ENCODE measurements around the gene ADD3.

The ADD3 gene

DNA sequence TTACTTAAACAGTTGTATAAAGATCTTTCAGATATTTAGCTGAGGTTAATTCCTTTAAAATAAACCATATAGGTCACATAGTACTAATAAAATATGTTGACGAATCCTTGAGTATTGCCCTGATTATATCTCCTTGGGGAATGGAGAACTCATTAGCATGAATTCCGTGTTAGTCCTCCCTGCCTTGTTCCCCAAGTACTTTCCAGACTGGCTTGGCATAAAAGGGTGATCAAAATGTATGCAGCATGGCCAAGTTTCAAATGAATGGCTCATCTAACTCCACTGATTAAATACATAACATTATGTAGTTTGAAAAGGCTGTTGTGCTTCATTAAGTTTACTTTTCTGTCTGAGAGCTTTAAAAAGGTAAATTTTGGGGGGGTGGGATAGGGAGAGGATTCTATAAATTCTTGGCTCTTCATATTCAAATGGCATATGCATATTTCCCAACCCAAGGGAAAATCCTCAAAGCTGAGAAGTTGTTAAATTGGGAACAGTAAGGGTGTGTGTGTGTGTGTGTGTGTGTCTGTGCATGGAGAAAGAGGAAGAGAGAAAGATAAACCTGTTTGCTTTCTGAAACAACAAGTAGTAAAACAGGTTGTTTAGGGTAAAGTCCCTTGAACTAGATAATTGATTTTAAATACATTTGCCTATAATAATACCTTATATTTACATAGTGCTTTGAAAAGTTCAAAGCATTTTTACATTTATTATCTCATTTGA lies 4.8 kb upstream of the ADD3 start:
- no peak for DNase-seq (ENCODE audit: low read depth in 2 of 2)

DNA sequence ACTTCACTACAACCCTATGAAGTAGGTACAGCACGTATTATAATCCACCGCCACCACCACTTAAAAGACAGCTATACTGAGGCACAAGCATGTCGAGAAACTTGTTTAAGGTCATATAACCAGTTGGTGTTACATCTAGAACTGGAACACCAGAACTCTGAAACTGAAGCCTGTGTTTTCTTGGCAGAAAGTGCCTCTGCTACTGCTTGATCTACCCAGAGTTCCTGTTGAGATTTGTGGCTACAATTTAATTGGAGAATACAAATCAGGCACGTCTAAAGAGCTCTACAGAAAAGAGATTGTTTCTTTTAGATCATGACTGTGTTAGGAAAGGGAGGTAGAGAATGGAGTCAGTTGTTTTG lies 4.3 kb upstream of the ADD3 start:
- no peak for DNase-seq (ENCODE audit: low read depth in 2 of 2)

DNA sequence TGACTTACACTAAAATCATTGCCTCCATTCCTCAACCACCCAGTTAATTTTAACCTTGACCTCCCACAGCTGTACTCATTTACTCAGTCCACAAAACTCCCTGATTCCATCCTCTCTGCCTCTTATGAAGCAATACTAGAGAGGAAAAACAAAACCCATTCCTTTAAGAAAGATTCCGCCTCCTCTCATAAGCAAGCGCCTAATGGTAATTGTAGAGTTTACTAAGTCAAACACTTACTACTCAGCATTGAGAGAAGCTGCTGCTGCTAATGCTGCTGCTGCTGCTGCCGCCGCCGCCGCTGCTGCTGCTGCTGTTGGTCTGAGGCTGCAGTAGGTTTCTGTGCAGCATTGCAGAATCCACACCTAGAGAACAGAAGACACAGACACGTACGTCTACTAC lies 2.1 kb upstream of the ADD3 start:
- DNase-seq (ENCODE audit: low read depth in 2 of 2): no peak

DNA sequence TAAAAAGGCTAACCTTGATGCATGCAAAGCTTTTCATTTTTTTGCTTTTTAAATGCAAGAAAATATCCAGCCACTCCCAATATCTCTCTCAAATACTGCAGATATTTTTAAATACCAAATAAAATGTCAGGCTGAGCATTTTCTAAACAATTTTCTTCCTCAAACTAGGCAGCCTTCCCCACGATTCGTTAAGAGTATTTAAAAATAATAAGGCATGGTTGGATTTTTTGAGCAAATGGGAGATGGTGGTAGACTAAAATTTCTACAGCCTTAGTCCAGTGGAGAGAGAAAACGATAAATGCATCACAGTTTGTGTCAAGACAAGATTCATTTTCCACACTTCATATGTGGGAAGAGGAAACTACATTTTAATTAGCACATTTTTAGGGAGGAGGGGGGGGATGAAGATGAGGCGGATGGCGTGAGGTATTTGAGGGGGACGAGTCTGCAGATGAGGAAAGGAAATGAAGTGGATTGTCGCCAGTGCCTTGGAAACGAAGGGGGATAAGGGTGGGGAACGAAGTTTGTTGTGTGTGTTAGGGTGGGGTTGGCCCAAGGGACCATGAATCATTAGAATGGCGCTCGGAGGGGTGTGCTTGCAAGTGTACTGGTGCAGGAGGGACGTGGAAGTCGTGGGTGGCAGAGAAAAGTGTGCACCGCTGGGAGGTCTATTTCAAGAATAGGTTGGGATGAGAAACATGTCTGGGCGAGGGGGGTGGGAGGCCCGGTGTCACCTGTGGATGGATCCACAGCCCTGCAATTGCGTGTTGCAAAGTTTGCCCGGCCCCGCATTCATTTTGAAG lies 1.2 kb upstream of the ADD3 start:
- peak in 1 of 2 donors; percentile 10 for DNase-seq (ENCODE audit: low read depth in 2 of 2)

DNA sequence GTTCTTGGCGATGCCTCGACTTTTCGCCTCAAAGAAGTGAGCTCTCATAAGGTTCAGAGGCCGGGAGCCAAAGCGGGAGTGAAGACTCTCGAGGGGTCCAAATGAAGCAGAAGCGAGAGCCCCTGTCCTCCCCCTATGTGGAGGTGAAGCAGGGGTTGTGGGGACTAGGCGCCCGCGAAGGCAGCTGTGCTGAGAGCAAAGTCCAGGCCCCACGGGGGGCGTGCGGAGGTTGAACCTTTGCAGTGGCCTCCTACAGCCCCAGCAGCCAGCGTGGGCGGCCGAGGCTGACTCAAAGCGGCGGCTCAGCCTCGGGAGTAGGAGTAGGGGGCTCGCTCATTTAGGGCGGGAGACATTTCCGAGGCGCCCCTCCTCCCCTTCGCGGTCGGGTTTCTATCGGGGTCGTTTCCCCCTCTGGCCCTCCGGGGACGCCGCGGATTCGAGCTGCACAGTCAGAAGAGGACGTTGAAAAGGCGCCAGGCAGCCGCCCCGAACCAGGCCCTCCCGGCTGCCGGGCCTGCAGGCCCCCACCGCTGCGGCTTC lies 553 bp upstream of the ADD3 start:
- DNase-seq (ENCODE audit: low read depth in 2 of 2): peak; percentile 33 to 36

DNA sequence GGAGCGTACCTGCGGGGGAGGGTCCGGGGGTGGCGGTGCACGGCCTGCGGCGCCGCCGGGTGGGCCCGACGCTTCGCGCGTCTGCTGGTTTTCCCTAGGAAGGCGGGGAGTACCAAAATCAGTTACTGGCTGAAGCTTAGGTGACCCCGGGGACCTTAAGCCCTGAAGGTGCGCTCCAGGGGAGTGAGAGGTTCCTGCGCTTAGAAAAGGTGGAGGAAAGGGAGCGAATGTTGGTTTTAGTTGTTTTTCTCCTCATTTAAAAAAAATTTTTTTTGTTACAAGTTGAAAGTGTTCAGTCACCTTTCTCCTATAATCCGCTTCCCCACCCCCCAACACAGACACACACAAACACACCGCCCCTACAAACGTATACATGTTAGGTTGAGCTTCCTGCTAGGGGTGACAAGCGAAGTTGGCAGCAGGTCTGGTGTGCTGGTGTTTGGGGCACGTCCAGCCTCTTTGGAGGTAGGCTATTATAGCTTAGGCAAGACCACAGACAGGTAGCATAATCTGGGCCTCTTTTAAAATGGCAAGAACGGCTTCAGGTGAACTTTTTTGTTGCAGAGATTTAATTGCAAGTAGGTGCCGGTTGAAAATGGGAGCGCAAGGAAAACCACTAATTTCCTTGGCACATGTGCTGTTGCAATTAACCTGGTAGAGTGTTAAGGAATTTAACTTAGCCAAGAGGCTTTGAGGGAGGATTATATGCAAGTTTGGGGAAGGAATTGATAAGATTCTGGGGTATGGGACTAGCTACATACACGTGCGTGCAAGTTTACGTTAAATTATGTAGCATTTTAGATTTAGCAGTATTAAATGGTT lies 945 bp downstream of the ADD3 start:
- DNase-seq (ENCODE audit: low read depth in 2 of 2): peak; percentile 13 to 23

DNA sequence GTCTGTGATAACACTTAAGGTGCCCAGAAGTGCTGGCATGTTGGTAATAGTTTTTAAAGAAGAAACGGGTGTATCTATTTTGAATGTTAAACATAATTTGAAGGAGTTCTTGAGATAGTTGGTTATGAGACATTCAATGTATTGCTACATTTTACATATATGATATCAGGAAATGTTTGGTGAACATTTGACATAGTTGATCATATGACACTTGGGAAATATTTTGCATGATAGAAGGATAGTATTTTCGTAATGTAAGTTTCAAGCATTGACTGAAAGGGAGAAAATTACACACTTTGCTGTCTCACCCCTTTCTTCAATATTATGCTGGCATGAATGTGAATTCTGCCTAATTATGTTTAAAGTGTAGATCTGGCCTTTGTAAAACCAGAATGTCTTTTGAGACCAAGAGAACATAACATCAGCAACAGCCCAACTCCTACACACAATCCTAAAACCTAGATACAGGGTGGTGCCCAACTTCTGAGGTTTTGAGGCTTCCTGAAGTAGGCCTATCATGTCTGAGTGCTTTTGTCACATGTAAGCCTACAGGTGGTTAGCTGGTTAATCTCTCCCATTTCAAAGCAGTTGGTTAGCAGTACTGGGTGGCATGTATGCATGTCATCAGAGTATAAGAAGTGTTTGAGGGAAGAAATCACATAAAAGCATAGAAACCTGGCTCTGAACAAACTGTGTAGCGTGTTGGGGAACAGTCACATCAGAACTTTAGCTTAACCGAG lies 2.1 kb downstream of the ADD3 start:
- peak in 1 of 2 donors; percentile 29 for DNase-seq (ENCODE audit: low read depth in 2 of 2)

DNA sequence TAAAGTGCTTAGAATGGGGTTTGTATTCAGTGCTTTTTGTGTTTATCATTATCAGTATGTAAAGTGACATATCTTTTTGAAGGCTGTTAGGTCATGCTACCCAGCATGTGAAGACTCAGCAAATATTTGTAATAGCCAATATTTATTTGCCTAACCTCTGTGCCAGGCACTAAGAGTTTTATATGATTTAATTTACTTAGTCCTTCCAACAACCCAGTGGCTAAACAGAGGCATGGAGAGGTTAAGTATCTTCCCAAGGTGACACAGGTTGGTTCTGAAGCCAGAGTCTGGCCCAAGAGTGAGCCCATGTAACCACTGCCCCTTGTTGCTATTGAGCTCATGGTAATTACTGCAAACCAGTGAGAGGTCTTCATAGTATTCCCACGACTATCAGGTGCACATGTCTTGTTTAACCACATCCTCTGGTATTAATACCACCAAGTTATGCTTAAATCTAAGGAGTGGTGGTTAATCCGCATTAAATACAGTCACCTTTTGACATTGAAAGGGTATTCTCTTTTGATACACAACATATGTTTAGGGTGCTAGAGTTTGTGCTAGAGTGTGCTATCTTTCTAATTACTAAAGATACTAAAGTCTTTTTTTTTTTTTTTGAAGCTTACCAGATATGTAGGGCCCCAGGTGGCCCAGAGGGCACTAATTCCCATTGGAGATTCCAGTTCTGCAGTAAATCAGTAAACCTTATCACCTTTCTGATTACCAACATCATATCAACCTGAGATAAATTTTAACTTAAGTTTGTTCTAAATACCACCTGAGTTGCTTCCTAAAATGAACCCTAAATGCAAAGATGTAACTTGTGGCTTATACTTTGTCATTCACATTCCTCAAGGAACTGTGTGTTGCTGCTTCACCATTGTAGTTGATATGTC lies 2.9 kb downstream of the ADD3 start:
- no peak for DNase-seq (ENCODE audit: low read depth in 2 of 2)

DNA sequence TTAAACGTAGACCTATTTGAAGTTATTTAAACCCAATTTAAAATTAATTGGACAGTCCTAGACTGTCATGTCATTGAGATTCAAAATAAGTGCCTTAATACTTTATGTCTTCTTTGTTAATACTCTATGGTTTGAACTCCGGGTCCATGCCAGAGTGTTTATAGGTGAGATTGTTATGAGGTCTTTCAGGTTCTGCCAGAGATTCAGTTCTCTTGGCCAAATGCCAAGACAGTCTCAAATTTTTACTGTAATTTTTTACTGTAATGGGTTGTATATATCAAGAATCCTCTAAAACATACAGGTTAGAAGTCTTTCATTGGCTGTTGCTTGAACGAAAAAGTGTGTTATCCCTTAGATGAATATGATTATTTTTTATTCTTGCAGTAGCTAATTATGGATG lies 3.9 kb downstream of the ADD3 start:
- DNase-seq (ENCODE audit: low read depth in 2 of 2): no peak

DNA sequence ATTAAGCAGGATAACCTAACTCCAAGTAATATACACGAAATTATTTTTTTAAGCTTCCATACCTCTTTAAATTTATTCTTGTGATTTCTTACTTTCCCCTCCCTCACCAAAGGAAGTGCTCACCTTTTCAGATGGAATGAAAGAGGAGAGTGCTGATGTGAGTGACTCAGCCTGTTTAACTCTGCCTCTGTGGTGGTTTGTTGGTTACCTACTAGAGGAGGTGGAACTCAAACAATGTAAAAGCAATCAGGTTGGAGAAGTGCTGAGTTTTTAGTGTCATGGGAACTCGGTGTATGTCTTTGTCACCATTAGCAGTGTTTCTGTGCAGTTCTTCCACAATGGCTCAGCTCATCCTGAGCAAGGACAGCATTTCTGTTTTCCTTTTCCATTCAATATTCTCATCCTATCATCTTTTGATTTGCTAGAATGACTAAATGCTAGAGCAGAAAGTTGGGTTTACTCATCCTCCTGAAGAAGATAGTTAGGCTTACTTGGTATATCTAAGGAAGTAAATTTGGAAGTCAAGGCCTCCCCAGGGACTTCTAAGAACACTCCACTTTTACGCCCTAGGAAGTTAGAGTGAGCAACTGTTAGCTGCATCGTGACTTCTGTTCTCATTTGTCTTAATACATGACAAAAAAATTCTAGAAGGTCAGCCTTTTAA lies 6.0 kb downstream of the ADD3 start:
- no peak for DNase-seq (ENCODE audit: low read depth in 2 of 2)

DNA sequence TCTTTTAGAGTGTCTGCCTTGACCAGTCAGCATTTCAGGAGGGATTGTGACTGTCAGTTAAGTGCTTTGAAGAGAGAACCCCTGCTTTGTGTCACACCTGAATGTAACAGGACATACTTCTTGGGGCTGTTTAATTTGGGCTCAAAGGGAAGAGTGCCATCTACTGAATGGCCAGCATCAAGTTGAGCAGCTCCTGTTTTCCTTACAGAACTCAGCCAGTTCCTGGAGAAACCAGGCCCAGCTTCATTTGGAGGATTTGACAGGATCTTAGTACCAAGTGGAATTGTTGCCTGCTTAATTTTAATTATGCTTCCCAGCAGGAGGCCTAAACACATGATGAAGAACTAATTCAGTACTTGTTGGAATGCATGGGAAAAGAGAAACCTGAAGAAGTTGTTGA lies 8.3 kb downstream of the ADD3 start:
- DNase-seq (ENCODE audit: low read depth in 2 of 2): no peak

DNA sequence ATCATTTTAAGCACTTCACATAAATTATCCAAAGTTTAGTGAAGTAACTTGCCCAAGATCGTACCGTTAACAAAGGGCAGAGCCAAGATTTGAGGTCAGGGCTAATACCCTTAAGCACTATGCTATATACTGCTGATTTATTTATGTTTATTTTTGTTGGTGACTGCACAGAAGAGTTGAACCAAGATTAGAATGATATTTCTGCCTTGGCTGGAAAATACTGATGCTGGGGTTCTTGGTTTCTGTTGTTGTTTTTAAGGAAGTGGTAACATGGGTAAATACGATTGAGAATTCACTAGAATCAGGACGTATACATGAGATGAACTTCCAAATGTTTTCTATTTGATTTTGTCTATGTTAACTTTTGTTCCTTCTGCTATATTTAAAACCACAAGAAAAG lies 9.3 kb downstream of the ADD3 start:
- DNase-seq (ENCODE audit: low read depth in 2 of 2): no peak

DNA sequence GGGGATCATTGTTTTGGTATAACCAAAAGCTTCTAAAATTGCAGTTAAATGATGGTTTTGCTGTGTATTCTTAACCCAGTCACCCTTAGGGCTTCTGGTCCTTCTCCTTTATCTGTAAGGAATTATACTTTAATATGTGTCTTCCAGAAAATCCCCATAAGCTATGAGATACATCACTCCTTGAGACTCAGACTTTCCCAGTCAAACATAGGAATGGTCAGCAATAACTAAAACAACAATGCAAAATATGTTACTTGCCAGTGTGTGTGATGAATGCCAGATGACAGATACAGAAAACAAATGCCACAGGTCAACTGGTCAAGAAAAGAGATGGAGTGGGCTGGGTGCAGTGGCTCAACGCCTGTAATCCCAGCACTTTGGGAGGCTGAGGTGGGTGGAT lies 10.1 kb downstream of the ADD3 start:
- no peak for DNase-seq (ENCODE audit: low read depth in 2 of 2)

DNA sequence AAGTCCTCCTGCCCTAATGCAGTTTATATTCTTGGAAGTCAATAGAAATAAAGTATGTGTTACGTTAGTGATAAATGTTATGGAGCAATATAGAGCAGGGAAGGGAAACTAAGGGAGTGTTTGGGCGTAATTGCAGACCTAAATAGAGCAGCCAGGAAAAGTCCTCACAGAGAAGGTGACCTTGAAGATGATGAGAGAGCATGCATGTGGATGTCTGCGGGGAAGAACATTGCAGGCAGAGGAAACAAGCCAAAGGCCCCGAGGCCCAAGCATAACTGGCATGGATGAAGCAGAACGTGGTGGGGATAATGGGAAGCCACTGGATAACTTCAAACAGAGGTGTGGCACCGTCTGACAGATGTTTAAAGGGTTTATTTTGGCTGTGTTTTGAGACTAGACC lies 12.5 kb downstream of the ADD3 start:
- DNase-seq (ENCODE audit: low read depth in 2 of 2): no peak

DNA sequence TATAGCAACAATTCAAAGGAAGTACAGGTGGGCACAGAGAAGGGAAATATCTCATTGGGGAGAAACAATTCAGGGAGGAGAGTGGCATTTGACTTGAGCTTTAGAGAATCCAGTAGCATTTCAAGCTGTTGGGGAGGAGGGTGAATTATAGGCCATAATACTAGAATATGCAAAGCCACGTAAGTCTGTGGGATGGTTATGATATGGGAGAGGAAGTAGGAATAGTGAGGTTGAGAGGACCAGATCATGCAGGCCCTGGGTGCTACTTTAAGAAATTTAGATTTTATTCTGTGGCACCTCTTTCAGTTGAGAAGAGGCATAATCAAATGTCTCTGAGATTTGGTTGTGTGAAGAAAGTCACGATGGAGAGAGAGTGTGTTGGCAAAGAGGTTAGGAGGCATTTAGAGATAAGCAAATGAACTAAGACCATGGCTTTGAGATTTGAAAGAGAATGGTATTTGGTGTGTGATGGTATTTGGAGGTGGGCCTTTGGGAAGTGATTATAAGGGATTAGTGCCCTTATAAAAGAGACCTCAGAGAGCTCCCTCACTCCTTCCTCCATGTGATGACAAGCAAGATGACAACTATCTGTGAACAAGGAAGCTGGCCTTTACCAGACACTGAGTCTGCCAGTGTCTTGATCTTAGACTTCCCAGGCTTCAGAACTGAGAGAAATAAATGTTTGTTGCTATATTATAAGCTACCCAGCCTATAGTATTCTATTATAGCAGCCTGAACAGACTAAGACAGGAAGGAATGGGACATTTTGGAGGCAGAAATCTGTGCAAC lies 15.1 kb downstream of the ADD3 start:
- no peak for DNase-seq (ENCODE audit: low read depth in 2 of 2)

DNA sequence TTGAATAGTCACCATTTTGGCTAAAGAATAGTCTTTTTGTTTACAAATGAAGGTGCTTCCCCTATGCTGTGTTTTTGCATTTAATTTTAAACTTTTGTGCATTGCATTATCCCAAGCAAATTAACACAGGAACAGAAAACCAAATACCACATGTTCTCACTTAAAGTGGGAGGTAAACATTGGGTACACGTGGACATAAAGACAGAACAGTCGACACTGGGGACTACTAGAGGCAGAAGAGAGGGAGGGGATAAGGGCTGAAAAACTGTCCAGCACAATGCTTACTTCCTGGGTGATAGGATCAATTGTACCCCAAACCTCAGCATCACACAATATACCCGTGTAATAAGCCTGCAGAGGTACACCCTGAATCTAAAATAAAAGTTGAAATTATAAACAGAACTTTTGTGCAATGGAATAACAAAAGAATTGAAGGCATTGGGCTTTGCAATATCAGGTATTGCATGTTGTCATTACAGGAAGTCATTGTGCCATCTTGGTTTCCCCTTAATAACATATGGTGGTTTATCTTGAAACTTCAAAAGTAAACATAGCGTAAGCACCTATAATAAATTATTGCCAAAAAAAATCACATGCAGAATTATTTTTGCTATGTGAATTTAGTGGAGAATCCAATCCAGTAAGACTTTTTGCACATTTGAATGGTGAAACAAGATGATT lies 16.1 kb downstream of the ADD3 start:
- no peak for DNase-seq (ENCODE audit: low read depth in 2 of 2)

DNA sequence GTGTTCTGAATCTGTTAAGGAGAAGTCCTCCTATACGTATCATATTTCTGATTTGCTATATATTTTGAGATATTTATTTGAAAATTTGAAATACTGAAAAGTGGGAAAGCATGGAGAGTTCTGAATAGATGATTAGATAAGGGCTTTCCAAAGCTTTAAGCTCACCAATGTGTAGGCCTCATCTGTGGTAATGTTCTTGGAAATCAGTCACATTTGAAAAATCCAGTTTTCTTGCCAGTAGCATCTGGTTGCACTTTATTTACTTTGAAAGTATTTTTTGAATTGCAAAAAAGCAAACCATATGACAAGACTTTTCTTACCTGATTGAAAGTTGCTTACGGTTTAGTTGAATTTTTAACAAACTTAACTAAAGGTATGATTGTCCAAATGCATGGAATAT lies 21.7 kb downstream of the ADD3 start:
- DNase-seq (ENCODE audit: low read depth in 2 of 2): no peak

DNA sequence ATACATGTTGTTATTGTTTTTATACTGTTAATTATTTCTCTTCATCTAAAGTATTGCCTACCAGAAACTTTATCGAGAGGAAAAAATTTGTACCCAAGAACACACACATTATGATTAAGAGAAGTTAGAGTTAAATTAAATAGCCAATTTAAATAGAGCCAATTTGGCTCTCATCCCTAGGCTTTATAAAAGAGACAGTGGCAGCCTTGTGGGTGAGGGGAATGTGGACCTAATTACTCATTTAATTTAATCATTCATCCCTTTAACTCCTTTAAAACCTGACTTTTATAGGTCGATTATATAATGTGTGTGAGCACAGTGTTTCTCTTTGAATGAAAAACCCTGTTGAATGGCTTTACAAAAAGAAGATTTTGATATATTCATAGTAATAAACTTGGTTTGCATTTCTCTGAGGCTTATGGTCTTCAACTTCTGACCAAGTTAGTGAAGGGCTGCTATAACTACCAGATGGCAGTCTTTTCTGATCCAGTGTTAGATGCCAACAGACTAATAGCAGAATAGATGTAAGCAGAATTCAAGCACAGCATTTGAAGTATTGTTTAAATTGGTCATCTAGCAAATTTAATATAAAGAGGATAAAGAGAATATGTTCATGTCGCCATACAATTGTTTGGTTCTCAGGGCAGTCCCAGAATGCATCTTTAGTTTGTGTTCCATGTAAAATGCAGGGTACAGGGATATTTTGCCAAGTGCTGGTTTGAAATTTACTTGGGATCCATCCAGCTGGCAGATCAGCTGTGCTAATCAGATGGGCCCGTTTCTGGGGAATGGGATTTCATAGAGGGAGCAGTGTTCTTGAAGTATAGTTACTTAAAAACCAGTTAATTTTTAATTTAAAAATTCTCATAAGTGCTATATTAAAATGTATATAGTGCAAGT lies 25.3 kb downstream of the ADD3 start:
- DNase-seq (ENCODE audit: low read depth in 2 of 2): no peak

Data from activated CD4-positive, alpha-beta T cell treated with anti-CD3 and anti-CD28 coated beads for 24 hours (primary cell).